Activated T-cell treated with anti-CD3 and anti-CD28 coated beads, Interleukin-2, amount 50 U/mL, for 72 hours (primary cell): ENCODE results near the gene MINDY4B. TPM values are rescaled to one million over a fixed set of nuclear protein-coding genes. Genes with fewer than 3 reads are reported as not detected.

ENCODE experiments used
- ATAC-seq, 2 donors: fragments of 150-1000 bp; cut with Tn5 transposase; replicated peaks in 1 of 2; 2 replicates each; pipeline ENCODE4 v1.10.0; 2021; ENCODE audit warnings: moderate library complexity in 2 of 2, mild to moderate bottlenecking in 1 of 2
- DNase-seq, 2 donors: peaks; one replicate each; pipeline ENCODE4 v3.0.0; 2021 to 2022; ENCODE audit warnings: mixed read lengths in 1 of 2
- H3K27ac Mint-ChIP-seq: one replicate; pipeline ENCODE4 v1.8.0; 2022; ENCODE audit warnings: mild to moderate bottlenecking, moderate library complexity, mixed read lengths
- H3K27me3 Mint-ChIP-seq: one replicate; pipeline ENCODE4 v1.8.0; 2022; ENCODE audit warnings: low read depth, mixed read lengths
- H3K36me3 Mint-ChIP-seq, 2 donors: one replicate each; pipeline ENCODE4 v1.8.0; 2022; ENCODE audit warnings: mixed read lengths in 2 of 2, mild to moderate bottlenecking in 1 of 2; ENCODE audit not compliant: insufficient read depth in 2 of 2
- H3K4me1 Mint-ChIP-seq: one replicate; pipeline ENCODE4 v1.8.0; 2022; ENCODE audit warnings: low read depth, mixed read lengths
- H3K4me3 Mint-ChIP-seq, 2 donors: one replicate each; pipeline ENCODE4 v1.8.0; 2022; ENCODE audit warnings: mild to moderate bottlenecking in 2 of 2, mixed read lengths in 2 of 2, moderate library complexity in 2 of 2
- H3K9me3 Mint-ChIP-seq, 2 donors: one replicate each; pipeline ENCODE4 v1.8.0; 2022; ENCODE audit warnings: mixed read lengths in 2 of 2
- total RNA-seq, 2 donors: library from RNA; stranded (reverse); gene quantifications; one replicate each; pipeline ENCODE4 v1.2.3, GENCODE V29; 2022

MINDY4B gene
- total RNA-seq, 2 donors from 2014 or later = not detected

DNA sequence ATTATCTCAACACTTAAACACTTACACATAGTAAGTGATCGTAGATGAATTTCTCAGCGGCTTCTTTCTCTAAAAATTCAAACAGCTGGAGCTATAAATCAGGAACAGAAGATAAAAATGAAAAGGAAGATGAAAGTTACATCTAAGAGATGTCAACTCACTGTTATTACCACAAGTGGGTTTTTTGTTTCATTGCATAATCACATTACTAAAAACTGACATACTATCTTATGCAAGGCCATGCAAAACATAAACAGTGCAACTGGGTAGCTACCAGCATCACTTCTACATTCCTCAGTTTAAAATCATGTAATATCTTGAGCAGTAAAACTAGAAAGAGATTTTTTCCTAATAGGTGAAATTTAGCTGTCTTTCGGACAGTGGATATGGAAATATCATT is 14.9 kb downstream of the MINDY4B start:
- Mint-ChIP-seq H3K4me3 (no peak overlapping the region), H3K27me3 (peaks cover 17% of the 10 kb centered on the region), H3K36me3 (no peaks in the 10 kb centered on the region), H3K4me1 (no peaks in the 10 kb centered on the region), H3K27ac (no peak overlapping the region), H3K9me3 (peaks cover 0 to 2% of the 10 kb centered on the region in 2 donors)
- ATAC-seq = peak; percentile 24 to 41
- DNase-seq = no peak

DNA sequence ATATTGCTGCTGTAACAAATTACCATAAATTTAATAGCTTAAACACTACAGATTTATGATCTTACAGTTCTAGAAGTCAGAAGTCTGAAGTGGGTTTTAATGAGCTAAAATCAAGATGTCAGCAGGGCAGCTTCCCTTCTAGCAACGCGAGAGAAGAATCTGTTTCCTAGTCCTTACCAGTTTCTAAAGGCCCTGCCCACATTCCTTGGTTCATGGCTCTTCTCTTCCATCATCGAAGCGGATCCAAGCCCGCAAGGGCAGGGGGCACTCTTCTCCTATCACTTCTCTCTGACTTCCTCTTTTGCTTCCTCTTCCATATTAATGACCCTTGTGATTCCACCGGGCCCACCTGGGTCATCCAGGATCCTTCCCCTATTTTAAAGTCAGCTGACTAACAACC is 16.1 kb downstream of the MINDY4B start:
- Mint-ChIP-seq H3K27me3 (peaks cover 27% of the 10 kb centered on the region), H3K27ac (no peak overlapping the region), H3K4me3 (no peak overlapping the region), H3K36me3 (no peaks in the 10 kb centered on the region), H3K9me3 (peaks cover 0 to 2% of the 10 kb centered on the region in 2 donors), H3K4me1 (no peaks in the 10 kb centered on the region)
- DNase-seq (no peak), ATAC-seq (no peak)

DNA sequence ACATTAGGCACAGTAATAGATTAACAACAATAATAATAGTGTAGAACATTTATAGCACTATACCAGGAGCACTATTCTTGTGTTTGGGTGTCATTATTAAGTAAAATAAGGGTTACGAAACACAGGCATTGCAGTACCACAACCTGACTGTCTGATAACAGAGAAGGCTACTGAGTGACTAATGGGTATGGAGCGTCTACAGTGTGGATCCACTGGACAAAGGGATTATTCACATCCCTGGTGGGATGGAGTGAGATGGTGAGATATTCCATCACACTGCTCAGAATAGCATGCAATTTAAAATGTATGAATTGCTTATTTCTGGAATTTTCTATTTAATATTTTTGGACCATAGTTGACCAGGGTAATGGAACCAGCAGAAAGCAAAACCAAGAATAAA is 18.2 kb downstream of the MINDY4B start:
- Mint-ChIP-seq H3K27me3 (peaks cover 39% of the 10 kb centered on the region), H3K27ac (no peak overlapping the region), H3K4me1 (no peaks in the 10 kb centered on the region), H3K9me3 (peaks cover 0 to 2% of the 10 kb centered on the region in 2 donors), H3K4me3 (no peak overlapping the region), H3K36me3 (no peaks in the 10 kb centered on the region)
- ATAC-seq (no peak), DNase-seq (no peak)

DNA sequence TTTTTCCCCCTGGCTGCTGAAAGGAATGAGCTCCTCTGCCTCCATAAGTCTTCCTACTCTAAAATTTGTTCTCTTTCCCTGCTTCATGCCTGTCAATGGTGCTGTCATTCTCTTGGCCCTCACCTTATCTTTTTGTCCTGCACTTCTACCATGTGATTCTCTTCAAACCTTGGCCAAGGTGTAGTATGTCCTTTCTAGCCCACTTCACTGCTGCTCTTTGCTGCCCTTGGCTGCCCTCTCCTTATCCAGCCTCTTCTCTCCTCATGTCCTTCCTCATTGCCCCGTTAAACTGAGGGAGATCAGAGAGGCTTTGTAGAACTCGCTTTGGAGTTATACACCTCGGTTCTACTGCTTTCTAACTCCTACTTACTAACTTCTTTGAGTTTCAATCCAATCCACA is 19.7 kb downstream of the MINDY4B start:
- no peak overlapping the region for H3K4me3 Mint-ChIP-seq
- H3K4me1 Mint-ChIP-seq = no peaks in the 10 kb centered on the region
- no peak overlapping the region for H3K27ac Mint-ChIP-seq

DNA sequence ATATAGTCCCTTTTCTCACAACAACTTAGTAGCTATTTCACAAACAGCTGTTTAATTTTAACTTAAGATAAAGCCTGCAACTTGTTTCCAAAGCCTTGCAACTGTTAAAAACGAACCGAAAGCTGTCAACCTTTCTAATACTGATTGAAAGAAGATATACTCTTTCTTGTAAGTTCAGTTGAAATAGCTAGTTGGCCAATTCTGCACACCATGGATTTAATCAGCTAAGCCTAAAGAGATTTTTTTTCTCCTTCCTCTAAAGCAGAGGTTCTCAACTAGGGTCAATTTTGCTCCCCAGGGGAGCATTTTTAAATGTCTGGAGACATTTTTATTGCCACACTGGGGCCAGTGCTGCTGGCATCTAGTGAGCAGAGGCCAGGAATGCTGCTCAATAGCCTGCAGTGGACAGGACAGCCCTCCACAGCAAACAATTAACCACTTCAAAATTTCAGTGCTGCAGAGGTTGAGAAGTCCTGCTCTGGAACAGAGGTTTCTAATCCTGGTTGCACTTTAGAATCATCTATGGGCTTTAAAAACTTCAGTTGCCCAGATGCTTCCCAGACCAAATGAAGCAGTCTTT is 26.2 kb downstream of the MINDY4B start:
- H3K4me3 Mint-ChIP-seq = no peak overlapping the region
- no peaks in the 10 kb centered on the region for H3K36me3 Mint-ChIP-seq
- no peaks in the 10 kb centered on the region for H3K9me3 Mint-ChIP-seq
- DNase-seq = no peak
- H3K27ac Mint-ChIP-seq = no peak overlapping the region
- H3K4me1 Mint-ChIP-seq = peaks cover 16% of the 10 kb centered on the region
- H3K27me3 Mint-ChIP-seq = peaks cover 21% of the 10 kb centered on the region
- no peak for ATAC-seq

More for the DNA sequence above, 19.7 kb downstream of the MINDY4B start:
- DNase-seq (no peak), ATAC-seq (no peak)
- Mint-ChIP-seq H3K9me3 (peaks cover 0 to 2% of the 10 kb centered on the region in 2 donors), H3K36me3 (no peaks in the 10 kb centered on the region), H3K27me3 (peaks cover 48% of the 10 kb centered on the region)

DNA sequence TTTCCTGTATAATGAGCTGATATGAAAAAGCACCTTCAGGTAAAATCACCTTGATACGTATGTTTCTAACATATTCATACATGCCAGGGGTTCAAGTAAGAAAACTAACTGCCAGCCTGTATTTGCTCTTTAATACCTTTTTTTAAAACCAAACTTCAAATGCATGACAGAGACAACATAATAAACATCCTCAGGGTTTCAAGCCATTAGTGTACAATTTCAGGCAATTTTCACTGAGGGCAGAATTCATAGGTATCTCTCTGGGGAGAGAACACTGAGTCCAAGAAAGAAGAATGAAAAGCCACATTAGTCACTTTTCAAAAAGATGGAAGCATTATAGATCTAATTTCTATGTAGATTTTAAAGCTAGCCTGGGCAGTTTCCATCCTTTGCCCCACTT is 26.9 kb downstream of the MINDY4B start:
- DNase-seq = no peak
- H3K4me3 Mint-ChIP-seq = no peak overlapping the region
- H3K9me3 Mint-ChIP-seq = no peaks in the 10 kb centered on the region
- peaks cover 16% of the 10 kb centered on the region for H3K4me1 Mint-ChIP-seq
- H3K36me3 Mint-ChIP-seq = no peaks in the 10 kb centered on the region
- ATAC-seq = no peak
- H3K27ac Mint-ChIP-seq = no peak overlapping the region
- peaks cover 13% of the 10 kb centered on the region for H3K27me3 Mint-ChIP-seq

DNA sequence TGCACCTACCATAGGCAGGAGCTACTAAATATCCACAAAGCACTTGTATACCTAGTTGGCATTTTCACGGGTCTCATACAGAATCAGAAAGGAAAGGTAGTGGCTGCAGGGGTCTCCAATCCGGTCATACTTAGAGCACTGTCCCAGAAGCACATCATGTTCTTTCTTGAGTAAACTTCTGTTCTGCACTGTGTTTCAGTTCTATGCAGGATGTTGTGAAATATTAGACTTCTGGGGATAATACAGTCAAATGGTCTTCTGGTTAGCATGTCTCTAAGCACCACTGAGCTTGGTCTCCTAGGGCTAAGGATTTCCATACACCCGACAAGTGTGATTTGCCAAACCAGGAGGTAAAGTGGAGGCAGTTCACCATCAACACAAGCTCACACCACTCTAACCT is 27.9 kb downstream of the MINDY4B start:
- H3K27me3 Mint-ChIP-seq = peaks cover 9% of the 10 kb centered on the region
- no peaks in the 10 kb centered on the region for H3K9me3 Mint-ChIP-seq
- H3K4me1 Mint-ChIP-seq = peaks cover 16% of the 10 kb centered on the region
- no peak for ATAC-seq
- no peak overlapping the region for H3K27ac Mint-ChIP-seq
- no peak overlapping the region for H3K4me3 Mint-ChIP-seq
- H3K36me3 Mint-ChIP-seq = no peaks in the 10 kb centered on the region
- no peak for DNase-seq

DNA sequence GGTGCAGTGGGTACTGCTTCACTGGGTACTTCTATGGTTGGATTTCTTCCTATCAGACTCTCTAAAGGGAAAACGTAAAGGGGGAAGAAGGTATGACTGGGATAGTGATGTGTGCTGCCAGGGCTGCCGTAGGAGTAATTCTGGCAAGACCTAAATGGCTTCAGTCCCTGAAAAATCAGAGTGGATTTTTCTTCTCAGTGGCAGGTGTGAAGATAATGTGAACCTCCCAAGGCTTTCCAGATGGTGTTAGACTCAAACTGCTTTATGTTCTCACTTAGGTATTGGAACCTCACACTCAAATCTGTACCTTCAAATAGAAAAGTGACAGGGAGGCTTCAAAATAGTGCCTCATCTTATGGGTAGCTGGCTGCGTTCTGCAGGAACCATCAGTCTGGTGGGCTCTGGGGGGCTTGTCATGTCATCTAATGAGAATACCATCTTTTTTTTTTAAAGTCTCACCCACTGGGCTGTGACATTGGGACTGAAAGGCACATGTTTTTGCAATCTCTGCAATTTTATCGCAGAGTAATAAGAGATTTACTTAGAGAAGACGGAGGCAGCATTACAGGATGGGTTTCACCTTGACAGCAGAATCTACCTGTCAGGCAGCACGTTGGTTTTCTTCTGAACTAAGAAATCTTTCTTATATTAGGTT is 28.5 kb downstream of the MINDY4B start:
- no peak for DNase-seq
- Mint-ChIP-seq H3K27ac (no peak overlapping the region), H3K4me1 (peaks cover 16% of the 10 kb centered on the region), H3K27me3 (peaks cover 7% of the 10 kb centered on the region), H3K36me3 (no peaks in the 10 kb centered on the region), H3K9me3 (no peaks in the 10 kb centered on the region), H3K4me3 (no peak overlapping the region)
- ATAC-seq = no peak

DNA sequence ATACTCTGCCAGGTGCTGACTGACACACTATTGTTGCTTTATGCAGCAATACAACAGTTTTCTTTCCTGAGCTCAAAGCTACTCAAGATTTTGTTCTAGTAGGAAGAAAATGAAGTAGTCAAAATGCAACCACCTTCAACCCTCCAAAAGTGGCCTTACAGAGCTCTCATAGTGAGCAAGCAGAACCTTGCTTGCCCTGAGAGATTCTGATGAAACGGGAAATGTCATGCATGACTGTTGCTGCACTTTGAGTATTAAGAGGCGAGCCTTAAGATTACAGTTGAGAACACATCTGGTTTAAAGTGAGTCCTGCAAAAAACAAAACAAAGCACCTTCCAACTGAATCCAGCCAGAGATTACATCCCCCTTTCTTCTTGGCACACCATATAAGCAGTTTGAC is 29.7 kb downstream of the MINDY4B start:
- peaks cover 16% of the 10 kb centered on the region for H3K4me1 Mint-ChIP-seq
- H3K9me3 Mint-ChIP-seq = no peaks in the 10 kb centered on the region
- DNase-seq = peak; percentile 4 to 19
- ATAC-seq = peak; percentile 88 to 93
- H3K27ac Mint-ChIP-seq = peak overlapping the region; percentile 57
- H3K36me3 Mint-ChIP-seq = no peaks in the 10 kb centered on the region
- H3K4me3 Mint-ChIP-seq = peak overlapping the region in 1 of 2 donors; percentile 71
- H3K27me3 Mint-ChIP-seq = no peaks in the 10 kb centered on the region

DNA sequence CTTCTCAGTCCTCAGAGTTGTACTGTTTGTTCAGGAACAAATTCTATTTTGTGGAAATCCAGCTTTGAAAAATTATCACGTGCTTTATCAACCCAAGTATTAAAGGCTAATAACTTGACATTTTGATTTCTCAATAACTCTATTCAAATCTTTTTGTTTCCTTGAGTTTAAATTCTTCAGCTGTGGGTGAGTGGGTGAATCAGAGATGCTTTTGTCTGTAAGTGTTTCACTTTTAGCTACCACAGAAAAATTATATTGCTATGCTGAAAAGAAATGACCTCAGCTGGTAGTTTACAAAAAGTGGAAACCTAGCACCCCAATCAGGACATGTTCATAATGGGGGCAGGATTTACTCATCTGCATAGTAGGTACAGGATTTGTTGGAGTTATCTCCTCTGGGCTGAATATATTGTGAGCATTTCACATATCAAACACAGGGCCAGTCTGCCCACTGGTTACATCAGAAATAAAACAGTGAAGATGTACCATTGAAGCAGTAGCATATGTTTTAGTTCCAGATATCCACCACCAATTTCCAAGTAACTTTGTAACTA is 30.5 kb downstream of the MINDY4B start:
- Mint-ChIP-seq H3K27ac (peak overlapping the region; percentile 88), H3K4me3 (peak overlapping the region in 1 of 2 donors; percentile 71), H3K4me1 (peaks cover 16% of the 10 kb centered on the region), H3K36me3 (no peaks in the 10 kb centered on the region), H3K9me3 (no peaks in the 10 kb centered on the region), H3K27me3 (no peaks in the 10 kb centered on the region)
- peak; percentile 67 for ATAC-seq
- no peak for DNase-seq

DNA sequence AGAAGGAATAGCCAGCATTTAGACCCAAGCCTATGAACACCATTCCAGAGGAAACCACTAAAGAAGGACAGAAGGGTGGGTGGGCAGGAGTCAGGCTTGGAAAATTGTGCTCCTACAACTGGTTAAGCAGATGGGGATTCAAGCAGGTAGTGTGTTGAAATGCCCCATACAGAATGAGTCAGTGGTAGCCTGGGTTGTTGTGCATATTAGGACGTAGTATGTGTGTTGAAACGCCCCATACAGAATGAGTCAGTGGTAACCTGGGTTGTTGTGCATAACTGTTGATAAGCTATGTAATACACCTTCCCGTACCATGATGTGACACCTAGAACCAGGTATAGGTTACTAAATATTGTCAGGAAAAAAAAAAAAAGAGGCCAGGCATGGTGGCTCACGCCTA is 34.0 kb downstream of the MINDY4B start:
- H3K36me3 Mint-ChIP-seq = no peaks in the 10 kb centered on the region
- DNase-seq = no peak
- H3K9me3 Mint-ChIP-seq = no peaks in the 10 kb centered on the region
- peaks cover 16% of the 10 kb centered on the region for H3K4me1 Mint-ChIP-seq
- H3K4me3 Mint-ChIP-seq = no peak overlapping the region
- H3K27ac Mint-ChIP-seq = no peak overlapping the region
- H3K27me3 Mint-ChIP-seq = peaks cover 17% of the 10 kb centered on the region
- ATAC-seq = no peak

DNA sequence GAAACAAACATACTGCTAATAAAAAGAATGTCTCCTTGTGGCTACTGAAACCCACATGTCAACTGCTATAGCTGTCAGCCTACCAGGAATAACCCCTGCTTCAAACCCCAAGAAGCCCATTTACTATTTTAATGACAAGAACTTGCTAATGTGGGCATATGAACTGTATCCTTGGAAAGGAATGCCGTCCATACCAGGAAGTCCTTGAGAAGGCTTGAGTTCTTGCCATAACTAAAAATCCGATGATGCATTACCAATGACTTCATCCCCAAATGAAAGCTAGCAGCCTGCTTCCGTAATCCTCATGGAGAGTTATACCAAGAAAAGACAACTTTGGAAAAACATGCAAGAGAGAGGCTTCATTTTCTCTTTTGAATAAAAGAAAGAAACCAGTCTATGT is 34.8 kb downstream of the MINDY4B start:
- Mint-ChIP-seq H3K9me3 (no peaks in the 10 kb centered on the region), H3K36me3 (no peaks in the 10 kb centered on the region), H3K4me3 (no peak overlapping the region), H3K27me3 (peaks cover 20% of the 10 kb centered on the region), H3K4me1 (peaks cover 9% of the 10 kb centered on the region), H3K27ac (no peak overlapping the region)
- DNase-seq (no peak), ATAC-seq (no peak)

DNA sequence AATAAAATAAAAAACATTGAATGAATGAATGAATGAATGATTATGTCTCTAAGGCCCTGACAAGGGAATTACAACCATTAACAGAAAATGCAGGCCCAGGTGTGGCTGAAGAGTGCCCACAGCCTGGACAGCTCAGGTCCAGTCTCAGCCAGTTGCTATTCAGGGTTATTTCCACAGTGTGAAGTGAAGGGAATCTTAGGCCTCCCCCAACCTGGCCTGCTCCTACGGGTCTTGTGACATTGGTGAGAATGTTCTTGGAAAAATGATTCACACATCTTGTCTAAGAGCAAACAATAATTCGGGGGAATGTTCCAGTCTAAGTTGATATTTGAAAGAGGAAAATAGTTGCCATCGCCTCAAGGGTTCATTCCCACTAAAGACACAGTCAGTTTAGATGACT is 37.0 kb downstream of the MINDY4B start:
- Mint-ChIP-seq H3K4me3 (no peak overlapping the region), H3K27me3 (peaks cover 36% of the 10 kb centered on the region), H3K27ac (no peak overlapping the region), H3K9me3 (no peaks in the 10 kb centered on the region), H3K36me3 (no peaks in the 10 kb centered on the region), H3K4me1 (peaks cover 16% of the 10 kb centered on the region)
- ATAC-seq (no peak), DNase-seq (no peak)

DNA sequence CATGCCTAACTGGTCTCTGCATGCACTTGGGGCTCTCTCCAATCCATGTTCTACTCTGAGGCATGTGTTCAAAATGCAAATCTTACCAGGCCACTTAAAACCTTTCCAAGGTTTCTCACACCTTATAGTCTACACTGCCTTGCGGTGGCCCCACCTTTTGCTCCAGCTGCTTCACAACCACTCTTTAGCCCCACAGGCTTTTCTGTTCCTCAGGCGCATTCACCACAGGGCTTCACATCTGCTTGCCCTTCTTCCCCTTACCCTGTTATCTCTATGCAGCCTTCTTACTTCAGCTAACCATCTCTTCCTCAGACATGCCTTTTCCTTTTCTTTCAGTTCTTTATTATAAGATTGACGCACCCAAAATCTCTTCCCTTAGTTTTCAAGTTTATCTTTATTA is 37.8 kb downstream of the MINDY4B start:
- Mint-ChIP-seq H3K4me1 (peaks cover 16% of the 10 kb centered on the region), H3K4me3 (no peak overlapping the region), H3K27ac (no peak overlapping the region), H3K9me3 (no peaks in the 10 kb centered on the region), H3K36me3 (no peaks in the 10 kb centered on the region), H3K27me3 (peaks cover 41% of the 10 kb centered on the region)
- DNase-seq = no peak
- ATAC-seq = no peak
